Gastrocnemius medialis (tissue), 4 donors: ENCODE data around the gene ATP8B4. TPM values are rescaled to one million over a fixed set of nuclear protein-coding genes. Genes with fewer than 3 reads are reported as not detected.

Experiments used
- ATAC-seq, 2 donors: fragments of 150-250 bp; one replicate each; pipeline ENCODE4 v1.9.1; 2016
- DNase-seq, 2 donors: peaks; one replicate each; pipeline ENCODE4 v3.0.0-alpha.2; 2019
- H3K27ac ChIP-seq, 4 donors: fragments of 200-600 bp; sonication (generic); 1 replicate in 1 of 4; 2 replicates in 3 of 4; pipeline ENCODE4 v1.5.1; 2016 to 2018; ENCODE audit warnings: mild to moderate bottlenecking in 2 of 4, moderate library complexity in 1 of 4
- H3K27me3 ChIP-seq, 3 donors: fragments of 200-600 bp; sonication (generic) in 2 of 3; 1 replicate in 1 of 3; 2 replicates in 2 of 3; pipeline versions ENCODE4 v1.5.1 to v1.6.0; 2016 to 2019; ENCODE audit warnings: mild to moderate bottlenecking in 1 of 3, moderate library complexity in 1 of 3
- H3K36me3 ChIP-seq, 2 donors: fragments of 200-600 bp; sonication (generic) in 1 of 2; one replicate each; pipeline ENCODE4 v1.5.1; 2017 to 2018
- H3K4me1 ChIP-seq, 2 donors: fragments of 200-600 bp; sonication (generic) in 1 of 2; one replicate each; pipeline ENCODE4 v1.5.1; 2016 to 2017; ENCODE audit warnings: mild to moderate bottlenecking in 2 of 2
- H3K4me3 ChIP-seq, 4 donors: fragments of 200-600 bp; sonication (generic) in 3 of 4; 1 replicate in 1 of 4; 2 replicates in 3 of 4; pipeline ENCODE4 v1.5.1; 2016 to 2019; ENCODE audit warnings: mild to moderate bottlenecking in 2 of 4
- H3K9me3 ChIP-seq, 3 donors: fragments of 200-600 bp; sonication (generic) in 2 of 3; 1 replicate in 1 of 3; 2 replicates in 2 of 3; pipeline ENCODE4 v1.5.1; 2016 to 2019
- CTCF ChIP-seq, 5 experiments: fragments of 450-650 bp in 3 of 5; fragments of 200-600 bp in 2 of 5; sonication (generic) in 2 of 5; IDR thresholded peaks in 4 of 5; conservative IDR thresholded peaks in 1 of 5; 1 replicate in 4 of 5; 2 replicates in 1 of 5; pipeline ENCODE4 v1.5.1; 2016 to 2019; ENCODE audit warnings: antibody characterized with exemption in 5 of 5, mild to moderate bottlenecking in 3 of 5, moderate library complexity in 3 of 5
- POLR2A ChIP-seq, 2 donors: fragments of 450-650 bp; IDR thresholded peaks; one replicate each; pipeline ENCODE4 v1.6.1; 2017; ENCODE audit warnings: antibody characterized with exemption in 2 of 2, mild to moderate bottlenecking in 2 of 2, moderate library complexity in 2 of 2
- in situ Hi-C, 4 donors: fragments of 200-750 bp; cut with MboI; loops; one replicate each; pipeline versions ENCODE4 v1.15.0 to v1.8.0; 2017; ENCODE audit warnings: low sequenced_read_pairs in 4 of 4
- intact Hi-C: fragments of 100-400 bp; cut with DNase I; formaldehyde crosslinking; loops from one replicate; pipeline ENCODE4 v1.15.1; 2023; ENCODE audit warnings: low total_unique reads
- total RNA-seq, 4 donors: library from RNA; depleted of rRNA; stranded (reverse); fragments of >200 nt; gene quantifications; one replicate each; pipeline versions ENCODE4 v1.1.0 to v1.2.3, GENCODE V29; 2016

ATP8B4 gene
- total RNA-seq, 4 donors from 2014 or later = 1.7 to 3.4 (median 2.4) TPM

DNA sequence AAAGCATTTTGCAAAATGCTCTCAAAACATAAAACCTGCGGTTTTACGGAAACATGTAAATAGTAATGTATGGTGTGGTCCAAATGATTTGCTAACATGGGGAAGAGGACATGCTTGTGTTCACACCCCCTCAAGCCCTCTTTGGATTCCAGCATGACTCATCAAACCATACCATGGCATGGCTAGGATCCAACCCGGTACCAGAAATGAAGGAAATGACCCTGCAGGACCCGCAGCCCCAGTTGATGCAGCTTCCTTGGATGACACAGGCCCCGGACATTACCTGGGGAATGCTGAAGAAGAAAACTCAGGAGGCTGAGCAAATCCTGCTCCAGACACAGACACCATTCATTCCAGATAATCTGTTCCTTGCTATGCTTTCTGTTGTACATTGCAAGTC, 275.3 kb downstream of the ATP8B4 start:
- H3K9me3 ChIP-seq = no peaks in the 10 kb centered on the region
- H3K4me3 ChIP-seq = no peak overlapping the region
- TF ChIP-seq CTCF (IDR thresholded peaks at IDR 0.05 in 4 of 5, conservative IDR thresholded peaks at IDR 0.05 in 1 of 5) (no peak), POLR2A (IDR thresholded peaks at IDR 0.05) (no peak)
- in situ Hi-C loops (no loop called here), intact Hi-C loops (no loop called here)
- H3K27me3 ChIP-seq = no peaks in the 10 kb centered on the region
- H3K36me3 ChIP-seq = no peaks in the 10 kb centered on the region
- ATAC-seq (no peak), DNase-seq (no peak)
- no peaks in the 10 kb centered on the region for H3K4me1 ChIP-seq
- no peak overlapping the region for H3K27ac ChIP-seq

DNA sequence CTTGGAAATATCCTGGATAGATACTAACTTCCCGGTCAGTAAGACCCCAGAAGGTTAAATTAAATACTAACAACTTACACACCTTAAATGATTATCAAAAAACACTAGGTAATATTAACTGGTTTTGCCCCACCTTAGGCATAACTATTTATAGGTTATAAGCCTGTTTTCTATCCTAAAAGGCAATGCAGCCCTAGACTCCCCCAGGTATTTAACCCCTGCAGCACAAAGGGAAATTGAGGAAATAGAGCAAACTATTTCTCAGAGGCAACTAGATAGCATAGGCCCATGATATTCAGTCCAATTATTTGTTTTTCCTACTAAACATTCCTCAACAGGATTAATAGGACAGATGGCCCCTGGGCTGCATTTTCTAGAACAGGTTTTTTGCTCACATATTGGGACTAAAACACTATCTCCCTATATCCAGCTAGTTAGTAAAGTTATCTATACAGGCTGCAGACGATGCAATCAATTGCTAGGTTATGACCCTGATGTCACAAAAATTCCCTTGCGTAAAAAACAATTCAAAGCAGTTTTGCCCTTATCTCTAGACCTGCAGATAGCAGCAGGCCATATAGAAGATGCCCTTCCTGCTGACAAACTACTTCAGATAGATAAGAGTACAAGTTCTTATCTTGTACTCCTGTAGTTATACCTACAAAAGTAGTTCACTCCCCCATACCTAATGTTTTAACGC, 276.9 kb downstream of the ATP8B4 start:
- no peaks in the 10 kb centered on the region for H3K9me3 ChIP-seq
- ATAC-seq = no peak
- in situ Hi-C loops = no loop called here

DNA sequence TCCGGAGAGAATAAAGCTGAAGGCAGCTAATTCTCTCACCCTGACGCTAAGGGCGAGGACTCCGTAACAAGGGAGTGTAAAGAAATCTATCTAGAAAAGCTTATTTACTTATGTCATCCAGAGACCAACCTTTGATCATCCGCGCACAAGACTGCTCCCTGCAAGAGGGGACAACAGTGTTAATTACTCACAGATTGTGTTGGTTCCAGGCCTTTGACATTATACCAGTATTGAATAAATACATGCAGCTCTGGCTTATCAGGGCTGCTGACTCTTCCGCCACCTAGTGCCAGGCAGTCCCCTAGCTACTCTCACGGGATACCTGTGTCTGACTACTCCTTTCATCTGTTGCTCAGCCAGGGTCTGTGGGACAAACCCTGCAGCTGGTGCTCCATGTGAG, 286.5 kb downstream of the ATP8B4 start:
- H3K36me3 ChIP-seq = no peaks in the 10 kb centered on the region
- in situ Hi-C loops = no loop called here
- ATAC-seq (no peak), DNase-seq (no peak)
- H3K4me3 ChIP-seq = no peak overlapping the region
- H3K27me3 ChIP-seq = no peaks in the 10 kb centered on the region
- H3K27ac ChIP-seq = no peak overlapping the region
- TF ChIP-seq POLR2A (IDR thresholded peaks at IDR 0.05) (no peak), CTCF (IDR thresholded peaks at IDR 0.05 in 4 of 5, conservative IDR thresholded peaks at IDR 0.05 in 1 of 5) (no peak)
- no peaks in the 10 kb centered on the region for H3K4me1 ChIP-seq
- intact Hi-C loops = no loop called here
- H3K9me3 ChIP-seq = no peaks in the 10 kb centered on the region

More for the DNA sequence above, 276.9 kb downstream of the ATP8B4 start:
- intact Hi-C loops = no loop called here
- H3K27ac ChIP-seq = no peak overlapping the region
- no peaks in the 10 kb centered on the region for H3K36me3 ChIP-seq
- no peak for DNase-seq
- no peak overlapping the region for H3K4me3 ChIP-seq
- TF ChIP-seq CTCF (IDR thresholded peaks at IDR 0.05 in 4 of 5, conservative IDR thresholded peaks at IDR 0.05 in 1 of 5) = no peak
- no peak for TF ChIP-seq POLR2A (IDR thresholded peaks at IDR 0.05)
- no peaks in the 10 kb centered on the region for H3K27me3 ChIP-seq
- no peaks in the 10 kb centered on the region for H3K4me1 ChIP-seq

- Histone ChIP-seq H3K27ac (no peak overlapping the region), H3K36me3 (no peaks in the 10 kb centered on the region), H3K9me3 (no peaks in the 10 kb centered on the region), H3K27me3 (no peaks in the 10 kb centered on the region), H3K4me3 (no peak overlapping the region), H3K4me1 (no peaks in the 10 kb centered on the region)
- in situ Hi-C loops = no loop called here
- intact Hi-C loops = no loop called here
- DNase-seq (peak in 1 of 2 donors; percentile 41), ATAC-seq (peak in 1 of 2 donors; percentile 24)
- TF ChIP-seq POLR2A (IDR thresholded peaks at IDR 0.05) (no peak), CTCF (IDR thresholded peaks at IDR 0.05 in 4 of 5, conservative IDR thresholded peaks at IDR 0.05 in 1 of 5) (no peak)
These were observed 287.6 kb downstream of the ATP8B4 start for GRCh38 chr15:49831206-49831965.
